Suppressor macrophage treated with lipopolysaccharide for 1 hour (primary cell): ENCODE results near the gene ZNF41.
"Not testable (repeated sequence)": the region's sequence is repeated elsewhere in the genome, so short reads cannot be mapped to it uniquely, and the experiment has no call there.

ENCODE experiments used
- DNase-seq, 3 donors: peaks; one replicate each; pipeline ENCODE4 v3.0.0-alpha.2; 2020 to 2022

The ZNF41 gene

DNA sequence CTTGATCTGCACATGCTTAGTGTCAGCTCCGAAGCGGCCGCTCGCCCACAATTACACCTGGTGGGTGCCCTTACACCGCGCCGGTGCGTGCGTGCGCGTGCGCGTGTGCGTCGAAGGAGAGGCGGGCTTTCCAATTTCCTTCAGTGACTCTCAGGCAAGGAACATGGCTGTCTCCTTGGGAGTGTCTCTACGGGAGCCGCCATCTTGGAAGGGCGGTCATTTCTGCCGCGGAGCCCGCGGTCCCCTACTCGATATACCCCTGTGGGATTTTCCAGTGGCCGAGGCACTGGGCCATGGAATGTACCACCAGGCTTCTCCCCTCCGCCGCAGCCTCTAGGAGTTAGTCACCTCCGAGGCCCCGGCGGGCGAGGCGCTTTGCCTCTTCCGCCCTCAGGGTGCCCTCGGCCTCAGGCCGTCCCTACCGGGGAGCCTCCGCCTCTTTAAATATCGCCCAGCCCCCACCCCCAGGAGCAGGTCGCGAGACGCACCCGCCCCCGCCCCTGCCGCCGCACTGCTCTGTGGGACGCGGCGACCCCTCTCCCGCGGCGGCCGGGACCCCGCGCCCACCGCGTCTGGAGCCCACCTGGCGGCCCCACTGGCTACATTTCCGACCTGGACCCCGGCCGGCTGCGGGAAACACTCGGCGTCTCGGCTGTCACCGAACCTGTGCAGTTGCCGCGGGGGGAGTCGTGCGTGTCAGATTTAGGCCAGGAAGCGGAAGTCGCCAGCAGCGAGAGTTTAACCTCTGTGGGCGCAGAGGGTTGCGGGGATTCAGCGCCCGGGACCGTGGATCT, at the start of gene ZNF41:
Gene ZNF41, minus strand, starts transcription at position 711 of the 794 bp plus-strand sequence. CDS start 15,741 bp downstream, outside the sequence.
- peak; percentile 74 to 80 (median 76) for DNase-seq

DNA sequence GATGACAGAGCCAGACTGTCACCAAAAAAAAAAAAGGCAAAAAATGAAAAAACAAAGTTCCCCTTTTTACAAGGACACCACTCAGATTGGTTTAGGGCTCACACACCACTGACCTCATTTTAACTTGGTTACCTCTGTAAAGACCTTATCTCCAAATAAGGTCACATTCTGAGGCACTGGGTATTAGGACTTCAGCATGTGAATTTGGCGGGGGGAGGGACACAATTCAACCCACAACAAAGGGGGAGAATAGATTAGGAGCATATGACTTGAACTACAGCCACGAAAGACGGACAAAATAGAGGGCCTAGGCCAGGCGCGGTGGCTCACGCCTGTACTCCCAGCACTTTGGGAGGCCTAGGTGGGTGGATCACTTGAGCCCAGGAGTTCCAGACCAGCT, 47.0 kb upstream of the ZNF41 start:
- DNase-seq = peak; percentile 14 to 58 (median 49)

DNA sequence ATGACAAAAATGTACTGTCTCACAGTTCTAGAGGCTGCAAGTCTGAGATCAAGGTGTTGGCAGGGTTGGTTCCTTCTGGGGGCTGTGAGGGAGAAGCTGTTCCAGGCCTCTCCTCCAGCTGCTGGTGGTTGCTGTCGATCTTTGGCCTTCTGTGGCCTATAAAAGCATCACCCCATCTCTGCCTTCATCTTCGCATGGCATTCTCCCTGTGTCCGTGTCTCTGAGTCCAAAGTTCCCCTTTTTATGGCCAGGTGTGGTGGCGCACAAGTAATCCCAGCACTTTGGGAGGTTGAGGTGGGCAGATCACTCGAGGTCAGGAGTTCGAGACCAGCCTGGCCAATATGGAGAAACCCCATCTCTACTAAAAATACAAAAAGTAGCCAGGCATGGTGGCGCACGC, 46.5 kb upstream of the ZNF41 start:
- no peak for DNase-seq

DNA sequence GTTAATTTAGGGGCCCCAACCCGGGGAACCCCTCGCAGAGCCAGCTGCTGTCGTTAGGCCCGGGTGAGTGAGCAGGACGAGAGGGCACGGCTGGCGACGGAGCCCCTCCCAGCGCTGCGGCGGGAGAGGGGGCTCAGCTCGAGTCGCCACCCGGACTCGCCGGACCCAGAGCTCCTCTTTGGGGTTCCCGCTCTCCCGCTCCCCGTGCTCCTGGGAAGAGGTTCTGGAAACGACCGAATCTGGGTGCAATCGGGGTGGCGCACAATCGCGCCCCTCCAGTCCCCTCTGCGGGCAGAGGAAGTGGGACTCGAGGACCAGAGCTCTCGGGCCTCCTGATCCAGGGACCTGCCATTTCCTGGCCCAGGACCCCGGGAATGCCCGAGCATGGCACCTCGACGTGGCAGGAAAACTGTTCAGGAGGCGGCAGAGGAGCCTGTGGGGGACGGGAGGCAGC, 40.7 kb upstream of the ZNF41 start:
- no peak for DNase-seq

DNA sequence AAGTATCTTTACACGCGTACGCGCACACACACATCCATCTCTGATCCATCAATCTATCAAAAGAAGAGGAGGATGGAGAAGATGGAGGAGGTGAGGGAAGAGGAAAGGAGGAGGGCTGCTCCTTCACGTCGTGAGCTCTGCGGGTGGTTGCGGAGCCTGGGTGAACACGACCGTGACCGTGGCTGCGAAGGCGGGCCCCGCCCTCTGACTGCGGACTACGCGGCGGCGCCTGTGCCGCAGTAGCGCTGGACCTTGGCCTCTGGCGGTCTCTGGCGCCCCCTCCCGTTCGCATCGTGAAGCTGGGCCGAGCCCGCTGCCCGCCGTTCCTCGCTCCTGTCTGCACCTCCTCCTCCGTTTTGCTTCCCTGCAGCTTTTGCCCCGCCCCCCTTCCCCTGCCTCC, 40.3 kb upstream of the ZNF41 start:
- DNase-seq = peak; percentile 75 to 90 (median 86)

GRCh38 chrX:47518144-47518543, 35.1 kb upstream of the ZNF41 start:
- DNase-seq = no peak

GRCh38 chrX:47515941-47516665, 33.1 kb upstream of the ZNF41 start:
- DNase-seq = peak in 2 of 3 donors; percentile 14 to 30

GRCh38 chrX:47514533-47515235, 31.7 kb upstream of the ZNF41 start:
- DNase-seq = peak in 1 of 3 donors; percentile 19

DNA sequence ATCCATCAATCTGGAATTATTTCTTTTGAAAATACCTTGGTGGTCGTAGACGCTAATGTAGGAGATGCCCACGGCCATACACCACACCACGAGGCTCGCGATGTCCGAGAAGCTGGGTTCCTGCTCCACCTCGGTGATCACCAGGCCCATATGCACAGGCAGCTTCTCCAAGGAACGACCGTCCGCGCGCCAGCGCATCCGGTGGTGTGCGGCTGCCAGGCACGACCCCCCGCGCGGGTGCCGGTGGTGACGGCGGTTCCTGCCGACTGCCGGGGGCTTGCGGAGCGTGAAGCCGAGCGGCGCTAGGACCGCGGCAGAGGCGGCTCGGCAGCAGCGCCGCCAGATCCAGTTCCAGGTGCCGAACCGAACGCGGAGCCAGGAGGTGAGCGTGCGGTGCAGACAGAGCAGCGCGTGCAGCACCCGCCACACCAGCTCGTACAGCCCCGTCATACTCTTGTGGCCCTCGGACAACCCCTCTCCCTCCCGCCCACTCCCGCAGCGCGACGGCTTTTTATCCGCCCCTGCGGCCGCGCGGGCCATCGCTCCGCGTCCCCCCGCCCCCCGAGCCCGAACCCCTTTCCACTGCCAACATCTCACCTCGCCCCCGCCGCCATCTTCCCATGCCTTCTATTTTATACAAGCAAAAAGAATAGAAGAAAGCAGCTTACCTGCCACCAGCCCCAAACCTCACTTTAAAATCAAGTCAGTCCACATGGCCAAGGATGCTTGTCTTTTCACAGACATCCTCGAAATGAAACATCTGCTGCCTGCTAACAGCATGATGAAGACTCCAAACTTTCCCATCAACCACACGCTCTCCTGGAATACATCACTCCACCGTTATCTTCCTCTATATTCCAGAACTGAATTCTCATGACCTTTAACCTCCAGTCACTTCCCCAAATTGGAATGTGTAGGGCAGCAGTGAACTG, 30.3 kb upstream of the ZNF41 start:
- peak; percentile 25 to 56 (median 45) for DNase-seq

- DNase-seq = not testable (repeated sequence)
These were observed 29.4 kb upstream of the ZNF41 start for GRCh38 chrX:47512383-47512782.

- peak; percentile 17 to 79 (median 68) for DNase-seq
These were observed 24.3 kb upstream of the ZNF41 start for GRCh38 chrX:47507153-47507867.

GRCh38 chrX:47503151-47503550, 20.1 kb upstream of the ZNF41 start:
- no peak for DNase-seq

GRCh38 chrX:47502316-47503125, 19.5 kb upstream of the ZNF41 start:
- no peak for DNase-seq

DNA sequence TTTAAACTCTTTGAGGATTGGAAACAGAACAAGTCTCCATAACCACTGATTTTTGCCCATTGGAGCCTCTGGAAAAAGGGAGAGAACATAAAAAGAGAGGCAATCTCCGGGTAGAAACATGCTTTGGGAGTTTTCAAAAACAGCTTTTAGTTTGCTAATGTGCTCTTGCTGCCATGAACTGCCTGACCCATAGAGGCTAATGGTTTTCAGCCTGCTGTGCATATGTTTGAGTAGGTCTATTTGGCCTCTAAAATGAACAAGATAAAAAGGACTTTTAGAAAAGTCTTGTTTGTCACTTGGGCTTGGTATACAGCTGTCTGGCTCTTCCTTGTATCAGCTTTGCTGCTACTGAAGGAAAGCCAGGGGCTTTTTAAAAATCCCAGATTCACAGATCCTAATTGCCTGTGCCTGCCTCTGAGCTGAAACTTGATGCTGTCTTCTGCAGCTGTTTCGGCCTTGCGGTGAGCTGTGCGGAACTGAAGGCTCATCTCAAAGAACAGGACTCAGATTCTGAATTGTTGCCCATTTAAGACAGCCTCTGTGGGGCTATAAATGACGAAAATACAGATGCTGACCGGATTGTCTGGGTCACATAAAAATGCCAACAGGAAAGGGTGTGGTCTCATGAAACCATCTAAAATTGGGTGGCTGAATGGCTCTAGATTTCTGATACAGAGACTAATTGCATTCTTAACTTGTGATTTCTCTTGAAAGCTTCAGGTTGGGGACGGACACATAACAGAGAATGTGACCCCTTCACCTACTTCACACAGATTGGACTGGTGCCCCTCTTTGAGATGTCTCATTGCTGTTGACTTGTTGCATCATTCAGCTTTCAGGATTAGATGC, 18.4 kb upstream of the ZNF41 start:
- no peak for DNase-seq

DNA sequence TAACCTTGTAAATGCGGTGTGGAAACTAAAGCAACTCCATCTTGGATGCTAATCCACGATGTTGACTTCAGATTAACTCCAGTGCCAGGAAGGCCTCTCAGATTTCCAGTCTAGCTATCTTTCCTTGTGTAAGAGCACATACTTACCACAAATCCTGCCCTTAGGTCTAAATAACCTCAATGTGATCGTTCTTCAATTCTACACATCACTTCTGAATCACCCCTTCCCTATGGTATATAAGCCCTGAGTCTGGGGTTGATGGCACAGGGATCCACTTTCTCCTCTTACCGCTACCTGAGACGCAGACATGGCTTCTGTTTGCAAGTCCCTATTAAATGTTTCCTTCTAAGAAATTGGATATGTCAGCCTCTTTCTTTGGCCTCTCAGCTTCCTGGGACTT, 17.5 kb upstream of the ZNF41 start:
- no peak for DNase-seq

GRCh38 chrX:47499293-47499692, 16.3 kb upstream of the ZNF41 start:
- no peak for DNase-seq

GRCh38 chrX:47498411-47498810, 15.4 kb upstream of the ZNF41 start:
- DNase-seq = no peak

DNA sequence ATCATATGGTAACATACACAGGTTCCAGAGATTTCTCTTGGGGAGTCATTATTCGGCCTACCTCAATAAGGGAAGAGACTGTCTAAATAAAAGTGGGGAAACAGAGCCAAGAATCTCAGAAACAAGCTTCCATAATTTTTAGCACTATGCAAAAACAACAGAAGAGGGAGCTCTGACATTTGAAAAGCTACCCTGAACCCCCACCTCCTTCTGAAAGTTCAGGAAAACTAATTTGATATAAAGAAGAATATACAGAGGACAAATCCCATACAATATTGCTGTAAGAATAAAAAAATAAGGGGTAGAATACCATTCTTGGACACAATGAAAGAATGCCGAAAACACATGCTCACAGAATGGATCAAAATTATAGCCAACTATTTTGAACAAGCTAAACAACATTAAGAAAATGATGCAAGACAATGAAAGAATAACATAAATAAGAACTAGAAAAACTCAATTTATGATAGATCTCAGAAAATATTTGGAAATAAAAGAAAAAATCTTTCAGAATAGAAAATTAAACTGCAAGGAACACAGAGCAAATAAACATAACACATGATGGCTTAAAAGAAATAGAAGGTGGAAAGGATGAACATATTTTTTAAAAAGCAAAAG, 14.4 kb upstream of the ZNF41 start:
- peak; percentile 24 to 46 (median 40) for DNase-seq

DNA sequence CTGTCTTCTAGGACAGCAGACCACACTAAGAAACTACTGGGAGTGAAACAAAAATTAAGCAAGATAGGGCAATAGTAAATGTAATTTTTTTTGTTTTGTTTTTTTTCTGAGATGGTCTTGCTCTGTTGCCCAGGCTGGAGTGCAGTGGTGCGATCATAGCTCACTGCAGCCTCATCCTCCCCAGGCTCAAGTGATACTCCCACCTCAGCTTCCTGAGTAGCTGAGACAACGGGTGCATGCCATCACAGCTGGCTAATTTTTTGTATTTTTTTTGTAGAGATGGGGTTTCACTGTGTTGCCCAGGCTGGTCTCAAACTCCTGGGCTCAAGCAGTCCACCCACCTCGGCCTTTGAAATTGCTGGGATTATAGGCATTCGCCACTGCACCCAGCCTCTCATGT, 9.1 kb upstream of the ZNF41 start:
- DNase-seq = not testable (repeated sequence)
